Measurements from ENCODE around the gene ASTN2.

DNA sequence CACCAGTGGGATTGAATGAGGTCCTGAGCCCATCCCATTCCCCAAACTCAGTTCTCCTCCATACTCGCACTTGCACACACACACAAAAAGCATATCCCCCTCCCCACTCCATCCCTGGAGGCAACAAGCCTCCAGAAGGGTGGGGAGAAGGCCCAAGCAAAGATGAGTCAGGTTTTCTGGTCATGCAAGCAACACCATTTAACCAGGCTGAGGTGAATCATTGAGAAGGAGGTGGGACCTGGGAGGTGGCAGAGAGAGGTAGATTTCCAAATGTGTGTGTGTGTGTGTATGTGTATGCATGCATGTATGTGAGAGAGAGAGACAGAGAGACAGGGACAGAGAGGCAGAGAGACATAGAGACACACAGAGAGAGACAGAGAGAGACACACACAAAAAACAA lies 913.0 kb downstream of the ASTN2 start:
- TF ChIP-seq POLR2A (IDR thresholded peaks at IDR 0.05; ENCODE audit: low read length) (no peak), GATA1 (IDR thresholded peaks at IDR 0.05; ENCODE audit: low read depth, low read length) (no peak)

Measured in erythroblast (primary cell).